DND-41 (cell line): ENCODE data around the gene ALOX12B.

Source experiments
- EZH2 ChIP-seq: IDR thresholded peaks from 3 replicates; pipeline ENCODE4 v1.6.1; 2012; ENCODE audit warnings: borderline replicate concordance, low read depth, mild to moderate bottlenecking, moderate library complexity, low read length, inconsistent platforms; ENCODE audit not compliant: severe bottlenecking
- TF ChIP-seq, protein P1 (sequence below): IDR thresholded peaks from 2 replicates; pipeline ENCODE4 v1.5.1; 2012; ENCODE audit warnings: borderline replicate concordance, low read length, moderate library complexity, mild to moderate bottlenecking; ENCODE audit not compliant: poor library complexity, severe bottlenecking; ENCODE audit errors: extremely low read depth

DNA sequence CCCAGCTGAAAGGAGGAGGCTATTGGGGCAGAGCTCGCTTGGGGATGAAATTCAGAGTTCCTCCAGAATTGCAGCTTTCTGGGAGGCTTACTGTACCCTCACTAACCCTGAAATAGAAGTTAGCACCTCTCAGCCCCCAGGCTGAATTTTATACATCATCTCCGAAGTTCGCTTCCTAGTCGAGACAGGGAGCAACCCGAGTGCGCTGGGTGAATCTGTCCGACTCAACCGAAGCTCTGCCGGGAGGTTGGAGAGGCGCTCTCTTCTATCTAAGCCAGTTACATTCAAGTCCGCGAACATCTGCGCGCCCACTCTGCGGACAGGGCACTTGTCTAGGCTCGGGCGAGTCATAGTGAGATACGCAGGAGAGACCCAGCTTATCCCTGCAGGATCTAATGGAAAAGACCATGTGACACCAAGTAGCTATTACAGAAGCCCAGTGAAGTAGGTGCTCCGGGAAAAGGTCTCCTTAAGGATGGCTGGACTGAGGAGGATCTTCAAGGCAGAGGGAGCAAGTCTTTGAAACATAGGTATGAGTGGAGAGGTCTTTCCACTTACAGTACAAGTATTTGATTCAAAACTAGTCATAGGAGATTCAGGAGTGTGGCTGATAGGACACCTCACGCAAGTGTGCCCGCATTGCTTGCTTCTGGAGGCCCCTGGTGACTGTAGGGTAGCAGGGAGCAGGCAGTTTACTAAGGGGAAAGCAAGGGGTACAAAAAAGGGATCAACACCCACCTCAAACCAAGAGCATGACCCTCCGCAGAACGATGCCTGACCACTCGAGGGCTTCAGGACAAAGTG is 37.0 kb upstream of the ALOX12B start:
- TF ChIP-seq, protein P1, sequence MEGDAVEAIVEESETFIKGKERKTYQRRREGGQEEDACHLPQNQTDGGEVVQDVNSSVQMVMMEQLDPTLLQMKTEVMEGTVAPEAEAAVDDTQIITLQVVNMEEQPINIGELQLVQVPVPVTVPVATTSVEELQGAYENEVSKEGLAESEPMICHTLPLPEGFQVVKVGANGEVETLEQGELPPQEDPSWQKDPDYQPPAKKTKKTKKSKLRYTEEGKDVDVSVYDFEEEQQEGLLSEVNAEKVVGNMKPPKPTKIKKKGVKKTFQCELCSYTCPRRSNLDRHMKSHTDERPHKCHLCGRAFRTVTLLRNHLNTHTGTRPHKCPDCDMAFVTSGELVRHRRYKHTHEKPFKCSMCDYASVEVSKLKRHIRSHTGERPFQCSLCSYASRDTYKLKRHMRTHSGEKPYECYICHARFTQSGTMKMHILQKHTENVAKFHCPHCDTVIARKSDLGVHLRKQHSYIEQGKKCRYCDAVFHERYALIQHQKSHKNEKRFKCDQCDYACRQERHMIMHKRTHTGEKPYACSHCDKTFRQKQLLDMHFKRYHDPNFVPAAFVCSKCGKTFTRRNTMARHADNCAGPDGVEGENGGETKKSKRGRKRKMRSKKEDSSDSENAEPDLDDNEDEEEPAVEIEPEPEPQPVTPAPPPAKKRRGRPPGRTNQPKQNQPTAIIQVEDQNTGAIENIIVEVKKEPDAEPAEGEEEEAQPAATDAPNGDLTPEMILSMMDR, result no peak
- no peak for TF ChIP-seq EZH2
